Middle frontal gyrus (tissue), 1 donor: Measurements from ENCODE around the gene GRAMD4.

ENCODE experiments used
- DNase-seq: peaks from one replicate; pipeline ENCODE4 v3.0.0-alpha.2; 2015; ENCODE audit warnings: low spot score; ENCODE audit errors: extremely low spot score

The GRAMD4 gene

DNA sequence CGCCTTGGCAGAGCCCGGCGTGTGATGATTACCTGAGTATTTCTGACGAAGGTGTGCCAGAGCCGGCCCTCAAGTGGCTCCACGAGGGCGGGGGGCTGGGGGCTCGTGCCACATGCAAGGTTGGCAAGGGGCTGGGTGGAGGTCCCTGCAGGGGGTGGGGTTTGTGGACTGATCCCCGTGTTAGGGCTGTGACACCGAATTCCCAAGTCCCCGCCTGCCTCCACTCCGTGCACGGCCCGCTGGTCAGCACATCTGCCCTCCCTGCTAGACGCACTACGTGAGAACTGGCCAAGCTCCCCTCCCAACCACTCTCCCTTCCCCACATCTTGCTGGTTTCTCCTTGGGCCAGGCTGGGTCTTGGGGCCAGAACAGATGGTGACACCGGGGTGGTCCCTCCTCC, 34.2 kb downstream of the GRAMD4 start:
- no peak for DNase-seq

DNA sequence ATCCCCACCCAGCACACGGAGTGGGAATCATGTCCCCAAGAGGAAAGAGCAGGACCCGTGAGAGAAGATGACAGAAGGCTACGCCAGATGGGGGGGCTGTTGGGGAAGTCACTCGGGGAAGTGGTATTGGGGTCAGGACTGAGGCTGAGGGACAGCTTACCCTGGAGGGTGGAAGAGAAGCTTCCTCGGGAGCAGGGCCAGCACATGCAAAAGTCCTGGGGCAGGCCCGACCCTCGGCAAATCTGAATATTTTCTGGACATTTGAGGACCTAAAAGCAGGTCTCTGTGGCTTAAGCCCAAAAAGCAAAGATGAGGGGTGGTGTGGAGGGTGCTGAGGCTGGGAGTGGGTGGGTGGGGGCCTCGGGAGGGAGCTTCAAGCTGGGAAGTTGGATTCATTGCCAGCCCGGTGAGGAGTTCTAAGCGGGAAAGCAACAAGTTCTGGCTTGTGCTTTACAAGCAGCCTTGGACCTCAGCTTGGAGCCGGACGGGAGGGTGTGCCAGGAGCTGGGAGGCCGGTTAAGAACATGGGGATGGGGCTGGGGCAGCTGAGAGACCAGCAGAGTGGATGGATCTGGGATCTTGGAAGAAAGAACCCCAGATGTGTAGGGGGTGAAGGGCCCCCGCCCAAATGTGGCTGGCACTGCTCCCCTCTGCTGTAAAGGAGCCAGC, 34.9 kb downstream of the GRAMD4 start:
- no peak for DNase-seq

DNA sequence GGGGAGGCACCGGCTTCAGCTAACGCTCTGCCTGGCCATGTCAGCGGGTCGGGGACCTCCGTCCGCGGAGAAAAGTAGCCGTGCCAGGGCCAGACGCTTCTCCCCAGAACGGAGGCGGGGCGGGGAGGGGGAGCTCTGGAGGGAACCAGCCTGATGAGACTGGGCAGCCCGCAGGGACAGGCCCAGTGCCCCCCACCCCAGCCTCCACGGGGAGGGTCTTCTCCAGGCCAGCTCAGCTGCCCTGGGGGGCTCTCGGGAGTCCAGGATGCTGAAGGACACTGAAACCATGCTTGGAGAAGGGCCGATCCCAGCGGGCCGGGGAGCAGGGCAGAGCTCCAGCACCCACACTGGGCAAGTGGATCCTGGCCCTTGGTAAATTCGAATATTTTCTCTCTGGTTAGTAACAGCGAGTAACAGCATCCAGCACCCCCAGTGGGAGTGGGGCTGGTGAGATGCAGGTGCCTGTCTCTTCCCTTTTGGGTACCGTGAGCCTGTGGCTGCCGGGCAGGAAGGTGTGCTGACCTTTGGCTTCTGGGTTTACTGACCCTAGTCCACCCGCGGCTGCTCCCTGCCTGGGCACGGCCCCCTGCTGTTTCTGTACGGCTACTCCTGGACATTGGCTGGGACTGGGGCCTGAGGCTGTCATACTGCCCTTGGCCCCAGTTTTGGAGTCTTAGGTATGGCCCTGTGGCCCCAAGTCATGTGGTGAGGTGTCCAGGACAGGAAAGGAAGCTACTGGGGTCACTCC, 35.8 kb downstream of the GRAMD4 start:
- DNase-seq: no peak

DNA sequence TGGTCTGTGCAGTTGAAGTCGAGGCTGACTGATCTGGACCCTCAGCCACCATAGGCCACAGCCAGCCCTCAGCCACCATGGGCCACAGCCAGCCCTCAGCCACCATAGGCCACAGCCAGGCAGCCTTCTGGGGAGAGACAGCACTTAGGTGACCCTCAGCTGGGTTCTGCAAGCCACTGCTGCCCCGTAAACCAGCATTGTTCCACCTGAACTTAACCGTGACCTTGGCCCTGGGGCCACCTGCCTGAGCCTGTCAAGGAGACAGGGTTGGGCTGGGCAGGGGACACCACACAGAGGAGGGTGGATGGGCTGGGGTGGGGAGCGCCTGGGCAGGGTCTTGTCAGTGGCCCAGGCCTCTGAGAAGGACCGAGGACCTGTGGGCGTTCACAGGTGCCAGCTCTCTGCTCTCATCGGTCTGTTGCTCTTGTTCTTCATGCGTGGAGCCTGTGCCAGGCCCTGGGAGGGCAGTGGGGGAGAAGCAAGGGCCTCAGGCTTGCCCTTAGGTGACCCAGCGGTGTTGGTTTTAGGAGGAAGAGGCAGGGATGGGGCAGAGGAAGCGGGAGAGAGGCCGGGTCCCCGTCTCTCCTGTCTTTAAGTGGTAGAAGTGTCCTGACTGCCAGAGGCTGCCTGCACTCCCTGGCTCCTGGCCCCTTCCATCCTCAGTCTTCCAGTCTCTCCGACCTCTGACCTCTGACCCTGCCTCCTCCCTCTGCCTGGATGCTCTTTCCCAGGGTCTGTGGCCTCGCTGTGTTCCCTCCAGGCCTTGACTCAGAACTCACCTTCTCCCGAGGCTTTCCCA, 36.9 kb downstream of the GRAMD4 start:
- no peak for DNase-seq

DNA sequence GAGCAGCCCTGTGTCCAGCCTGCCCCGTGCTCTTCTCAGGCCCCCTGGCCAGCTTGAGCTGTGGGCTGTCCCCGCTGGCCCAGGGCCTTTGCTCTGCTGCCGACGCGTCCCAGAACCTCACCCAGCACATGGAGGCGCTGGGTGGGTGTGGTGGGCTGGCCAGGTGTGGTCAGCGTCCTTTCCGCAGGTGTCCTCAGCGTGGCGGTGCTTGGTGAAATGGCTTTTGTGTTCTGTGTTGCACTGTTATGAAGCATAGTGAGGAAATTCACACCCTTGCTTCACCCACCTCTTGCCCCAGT, 37.4 kb downstream of the GRAMD4 start:
- DNase-seq: no peak

DNA sequence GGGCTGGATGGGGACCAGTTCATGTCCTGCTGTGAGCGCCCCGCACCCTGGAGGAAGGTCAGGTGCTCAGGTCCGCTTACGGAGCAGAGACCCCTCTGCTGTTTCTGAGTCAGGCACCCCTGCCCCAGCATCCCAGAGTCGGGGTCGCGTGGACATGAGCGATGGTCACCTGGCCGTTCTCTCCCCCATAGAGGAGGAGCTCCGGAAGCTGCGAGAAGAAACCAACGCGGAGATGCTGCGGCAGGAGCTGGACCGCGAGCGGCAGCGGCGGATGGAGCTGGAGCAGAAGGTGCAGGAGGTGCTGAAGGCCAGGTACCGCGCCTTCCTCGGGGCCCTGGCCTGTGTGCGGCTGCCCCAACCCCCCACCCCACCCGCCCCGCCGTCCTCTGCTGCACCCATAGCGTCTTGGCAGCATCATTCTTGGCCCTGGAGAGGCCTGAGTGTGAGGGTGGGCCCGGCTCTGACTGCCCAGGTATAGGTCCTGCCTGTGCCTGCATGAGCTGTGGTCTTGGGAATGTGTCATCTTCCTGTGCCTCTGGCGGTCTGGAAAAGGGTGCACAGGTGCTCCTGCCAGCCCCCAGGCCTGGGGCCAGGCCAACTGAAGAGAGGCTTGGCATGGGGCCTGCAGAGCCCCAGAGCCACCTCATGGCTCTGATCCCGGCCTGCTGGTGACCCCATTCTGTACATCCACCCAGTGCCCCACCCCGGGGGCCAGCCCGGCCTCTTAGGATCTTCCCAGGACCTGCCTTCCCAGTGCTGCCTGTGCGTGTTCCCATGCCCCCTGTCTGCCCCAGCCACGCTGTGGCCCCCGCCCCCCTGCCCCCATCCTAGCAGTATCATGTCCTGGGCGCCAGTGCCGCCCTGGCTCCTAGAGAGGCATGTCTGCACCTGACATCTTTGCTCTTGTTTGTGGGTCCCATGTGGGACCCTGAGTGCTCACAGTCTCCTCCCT, 38.1 kb downstream of the GRAMD4 start:
- DNase-seq: no peak

DNA sequence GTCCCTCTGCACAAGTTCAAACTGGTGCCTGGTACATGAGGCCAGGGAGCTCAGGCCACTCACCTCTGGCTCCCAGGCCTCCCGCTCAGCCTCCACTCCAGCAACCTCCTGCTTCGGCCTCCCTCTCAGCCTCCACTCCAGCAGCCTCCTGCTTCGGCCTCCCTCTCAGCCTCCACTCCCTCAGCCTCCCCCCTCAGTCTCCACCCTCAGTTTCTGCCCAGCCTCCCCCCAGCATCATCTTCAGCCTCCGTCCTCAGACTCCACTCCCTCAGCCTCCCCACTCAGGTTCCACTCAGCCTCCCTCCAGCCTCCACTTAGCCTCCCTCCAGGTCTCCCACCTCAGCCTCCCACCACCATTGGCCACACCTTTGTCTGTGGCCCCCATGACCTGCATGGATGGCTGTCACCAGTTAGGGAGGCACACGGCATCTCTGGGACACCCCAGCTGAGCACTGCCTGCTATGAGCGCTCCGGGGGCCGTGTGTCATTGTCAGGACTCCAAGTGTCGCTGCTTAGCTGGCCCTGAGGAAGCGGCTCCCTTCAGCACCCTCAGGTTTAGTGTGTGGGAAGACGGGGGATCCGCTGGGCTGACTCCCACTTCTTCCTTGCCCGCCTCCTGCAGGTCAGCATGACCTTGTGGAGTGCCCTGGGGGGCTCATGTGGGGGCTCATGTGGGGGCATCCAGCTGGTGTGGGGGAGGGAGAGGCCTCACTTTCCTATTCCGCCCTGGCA, 39.0 kb downstream of the GRAMD4 start:
- DNase-seq: no peak

DNA sequence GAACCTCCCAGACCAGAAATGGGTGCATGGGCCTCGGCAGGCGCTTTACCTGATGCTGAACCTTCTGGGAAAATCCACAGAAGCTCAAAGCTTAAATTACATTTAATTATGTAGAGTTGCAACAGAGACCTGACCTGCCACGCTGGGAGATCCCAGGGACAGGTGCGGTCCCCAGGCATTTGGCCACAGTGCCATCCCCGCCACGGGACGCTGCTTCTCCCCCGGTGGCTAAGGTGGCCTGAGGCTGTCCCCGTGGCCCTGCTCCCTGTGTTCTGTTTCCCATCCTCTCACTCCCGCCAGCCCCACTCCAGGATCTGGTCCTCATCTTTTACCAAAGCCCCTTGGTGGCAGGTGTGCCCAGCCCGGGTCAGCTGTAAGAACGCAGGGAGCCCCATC, 39.6 kb downstream of the GRAMD4 start:
- DNase-seq: no peak

DNA sequence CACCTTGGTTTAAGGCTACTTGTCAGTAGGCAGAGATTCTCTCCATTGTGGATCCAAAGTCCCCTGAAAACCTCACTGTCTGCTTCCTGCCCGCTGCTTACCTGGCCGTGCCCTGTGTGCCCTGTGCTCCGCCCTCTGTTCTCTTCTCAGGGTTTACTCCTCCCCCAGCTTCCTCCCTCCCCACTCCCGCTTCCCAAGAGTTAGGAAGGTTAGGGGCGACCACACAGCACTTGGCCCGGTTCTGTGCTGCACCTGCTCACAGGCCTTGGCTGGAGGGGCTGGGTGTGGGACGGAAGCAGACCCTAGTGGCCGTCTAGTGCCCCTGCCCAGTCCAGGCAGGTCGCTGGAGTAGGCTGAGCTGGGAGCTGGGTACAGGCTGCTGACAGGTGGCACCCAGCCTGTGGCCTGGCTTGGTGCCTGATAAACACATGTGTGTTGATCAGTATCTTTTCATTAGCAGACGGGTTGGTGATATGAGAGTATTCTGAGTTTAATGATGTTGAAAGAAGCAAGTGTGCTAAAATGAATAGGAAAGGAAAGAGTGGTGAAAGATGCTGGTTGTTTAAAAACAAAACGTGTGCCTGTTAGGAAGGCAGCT, 40.5 kb downstream of the GRAMD4 start:
- DNase-seq: no peak

DNA sequence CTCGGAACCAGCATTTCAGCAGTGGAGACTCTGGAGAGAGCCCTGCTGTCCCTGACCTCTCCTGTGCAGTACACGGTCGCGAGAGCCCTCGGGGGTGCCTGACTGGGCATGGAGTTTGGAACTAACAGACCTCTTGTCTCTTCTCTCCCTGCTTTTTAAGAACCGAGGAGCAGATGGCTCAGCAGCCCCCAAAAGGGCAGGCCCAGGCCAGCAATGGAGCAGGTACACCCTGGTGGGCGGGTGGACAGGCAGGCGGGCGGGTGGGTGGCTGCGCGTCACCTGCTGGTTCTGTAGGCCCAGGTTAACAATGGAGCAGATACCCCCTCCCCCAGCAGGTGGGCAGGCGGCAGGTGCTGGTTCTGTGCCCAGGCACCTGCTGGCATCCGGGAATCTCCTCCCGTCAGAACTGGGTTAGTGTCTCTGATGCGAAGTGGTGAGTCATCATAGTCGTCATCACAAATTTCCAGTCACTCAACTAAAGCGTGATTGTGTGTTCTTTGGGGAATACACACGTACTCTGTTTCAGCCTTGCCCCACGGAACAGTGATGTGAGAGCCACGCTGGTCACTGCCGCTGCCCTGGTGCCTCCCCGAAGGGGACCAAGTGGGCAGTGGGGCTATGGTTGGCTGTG, 41.1 kb downstream of the GRAMD4 start:
- DNase-seq: peak; percentile 62

DNA sequence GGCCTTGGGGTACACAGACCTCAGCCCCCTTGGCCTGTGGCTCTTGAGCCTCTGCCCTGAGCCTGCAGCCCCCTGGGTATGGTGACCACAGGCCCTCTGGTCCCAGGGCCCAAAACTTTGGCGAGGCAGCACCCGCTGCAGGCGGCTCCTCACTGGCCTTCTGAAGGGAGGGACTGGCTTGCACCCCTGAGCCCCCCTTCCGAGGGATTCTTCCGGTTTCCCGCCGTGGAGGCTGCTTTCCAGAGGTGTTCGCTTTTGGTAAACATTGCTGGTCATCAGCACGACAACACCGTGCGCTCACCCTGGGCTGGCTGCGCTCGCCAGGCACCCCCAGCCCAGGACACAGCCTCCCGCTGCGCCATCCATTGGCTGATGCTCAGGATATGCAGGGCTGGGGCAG, 42.0 kb downstream of the GRAMD4 start:
- DNase-seq: no peak

DNA sequence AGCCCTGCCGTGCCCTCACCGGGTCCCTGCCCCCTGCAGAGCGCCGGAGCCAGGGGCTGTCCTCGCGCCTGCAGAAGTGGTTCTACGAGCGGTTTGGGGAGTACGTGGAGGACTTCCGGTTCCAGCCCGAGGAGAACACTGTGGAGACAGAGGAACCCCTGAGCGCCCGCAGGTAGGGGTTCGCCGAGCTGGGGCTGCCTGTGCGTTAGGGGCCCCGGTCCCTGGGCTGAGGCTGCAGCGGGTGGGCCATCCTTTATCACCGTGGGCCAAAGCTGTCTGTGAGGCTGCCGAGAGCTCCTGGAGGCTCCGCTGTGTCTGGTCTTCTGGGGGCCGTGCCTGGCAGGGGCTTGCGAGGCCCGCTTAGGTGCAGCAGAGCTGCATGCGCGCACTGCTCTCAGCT, 42.8 kb downstream of the GRAMD4 start:
- no peak for DNase-seq

DNA sequence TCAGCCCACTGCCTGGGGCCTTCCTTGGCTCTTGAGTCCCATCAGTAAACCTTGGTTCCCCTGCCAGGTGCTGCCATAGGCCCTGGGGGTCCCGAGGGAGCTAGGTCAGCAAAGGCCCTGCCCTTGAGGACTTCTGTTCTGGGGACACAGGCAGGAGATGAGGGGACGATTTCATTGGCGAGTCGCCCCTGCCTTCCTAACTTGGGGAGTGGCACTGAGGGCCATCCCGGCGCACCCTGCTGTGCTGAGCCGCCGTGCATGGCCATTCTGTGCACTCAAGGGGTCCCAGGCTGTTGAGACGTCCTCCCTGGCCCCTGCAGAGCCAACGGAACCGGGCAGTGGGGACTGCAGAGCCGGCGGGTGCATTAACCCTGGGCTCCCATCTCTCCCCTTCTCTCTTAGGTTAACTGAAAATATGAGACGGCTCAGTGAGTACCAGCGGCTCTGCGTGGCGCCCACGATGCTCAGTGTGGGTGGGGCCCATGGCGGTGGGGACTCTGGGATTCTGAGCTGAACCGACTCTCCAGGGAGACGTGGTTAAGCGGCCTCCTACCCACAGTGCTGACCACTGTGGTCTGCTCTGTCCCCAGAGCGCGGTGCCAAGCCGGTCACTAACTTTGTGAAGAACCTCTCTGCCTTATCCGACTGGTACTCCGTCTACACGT, 43.4 kb downstream of the GRAMD4 start:
- no peak for DNase-seq

DNA sequence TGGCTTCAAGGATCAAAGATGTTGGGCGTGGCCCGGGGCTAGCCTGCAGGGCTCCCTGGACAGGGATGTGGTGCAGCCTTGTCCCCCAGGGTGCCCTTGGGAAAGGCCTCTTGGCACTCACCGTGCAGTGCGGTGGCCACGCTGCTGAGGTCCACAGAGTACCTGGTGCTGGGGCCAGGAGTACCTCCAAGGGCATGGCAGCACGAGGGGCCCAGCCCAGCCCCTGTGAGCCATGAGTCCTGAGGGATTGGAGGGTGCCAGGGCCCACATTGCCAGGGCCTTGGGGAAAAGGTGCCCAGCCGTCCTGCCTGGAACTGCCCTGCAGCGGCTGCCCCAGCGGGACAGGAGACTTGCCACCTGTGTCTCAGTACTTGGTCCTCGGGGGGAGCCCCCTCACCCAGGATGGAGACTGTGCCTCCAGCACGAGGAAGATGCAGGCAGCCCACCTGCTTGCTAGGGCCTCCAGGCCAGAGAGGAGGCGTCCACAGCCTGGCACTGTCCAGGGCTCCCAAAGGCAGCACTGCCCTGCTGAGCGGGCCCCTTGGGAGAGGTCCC, 44.2 kb downstream of the GRAMD4 start:
- no peak for DNase-seq

DNA sequence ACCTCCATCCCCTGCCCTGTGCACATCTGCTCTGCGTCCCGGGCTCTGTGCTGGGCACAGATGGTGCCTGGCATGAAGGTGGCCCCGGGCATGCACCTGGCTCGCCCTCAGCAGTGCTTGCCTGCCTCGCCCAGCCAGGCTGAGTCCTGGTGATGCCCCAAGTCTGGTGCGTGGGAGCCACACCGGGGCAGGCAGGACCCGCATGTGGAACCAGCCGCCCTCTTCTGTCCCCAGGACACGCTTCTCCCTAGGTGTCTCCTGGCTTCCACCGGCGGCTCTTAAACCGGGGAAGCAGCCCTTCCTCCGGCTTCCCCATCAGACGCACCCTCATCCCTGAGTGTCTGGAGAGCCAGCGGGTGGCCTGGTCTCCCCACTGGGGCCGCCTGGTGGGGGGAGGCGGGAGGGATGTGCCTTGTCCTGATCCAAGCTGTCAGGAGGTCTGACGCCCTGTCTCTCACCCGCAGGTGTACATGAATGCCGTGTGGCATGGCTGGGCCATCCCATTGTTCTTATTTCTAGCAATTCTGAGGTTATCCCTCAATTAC, 45.0 kb downstream of the GRAMD4 start:
- no peak for DNase-seq

DNA sequence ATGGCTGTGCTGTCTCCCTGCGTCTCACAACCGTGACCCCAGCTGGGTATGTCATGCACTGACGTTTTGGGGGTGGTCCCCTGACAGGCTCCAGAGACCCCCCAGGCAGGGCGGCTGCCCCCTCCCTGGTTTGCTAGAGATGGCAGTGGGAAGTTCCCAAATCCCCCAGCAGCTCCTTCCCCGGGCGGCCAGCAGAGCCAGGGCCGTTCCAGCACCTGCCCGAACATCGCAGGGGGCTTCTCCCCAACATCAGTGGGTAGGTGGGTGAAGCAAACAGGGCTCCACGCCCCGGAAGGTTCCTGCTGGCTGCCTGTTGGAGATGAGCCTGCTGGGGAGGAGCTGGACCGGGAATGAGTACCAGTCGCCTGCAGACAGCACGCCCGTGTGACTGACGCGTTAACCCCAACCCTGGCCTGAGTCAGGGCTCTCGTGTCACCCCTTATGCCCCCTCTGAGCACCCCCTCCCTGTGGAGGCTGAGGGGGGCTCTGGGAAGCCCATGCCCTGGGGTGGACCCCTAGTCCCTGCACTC, 45.6 kb downstream of the GRAMD4 start:
- DNase-seq: no peak

DNA sequence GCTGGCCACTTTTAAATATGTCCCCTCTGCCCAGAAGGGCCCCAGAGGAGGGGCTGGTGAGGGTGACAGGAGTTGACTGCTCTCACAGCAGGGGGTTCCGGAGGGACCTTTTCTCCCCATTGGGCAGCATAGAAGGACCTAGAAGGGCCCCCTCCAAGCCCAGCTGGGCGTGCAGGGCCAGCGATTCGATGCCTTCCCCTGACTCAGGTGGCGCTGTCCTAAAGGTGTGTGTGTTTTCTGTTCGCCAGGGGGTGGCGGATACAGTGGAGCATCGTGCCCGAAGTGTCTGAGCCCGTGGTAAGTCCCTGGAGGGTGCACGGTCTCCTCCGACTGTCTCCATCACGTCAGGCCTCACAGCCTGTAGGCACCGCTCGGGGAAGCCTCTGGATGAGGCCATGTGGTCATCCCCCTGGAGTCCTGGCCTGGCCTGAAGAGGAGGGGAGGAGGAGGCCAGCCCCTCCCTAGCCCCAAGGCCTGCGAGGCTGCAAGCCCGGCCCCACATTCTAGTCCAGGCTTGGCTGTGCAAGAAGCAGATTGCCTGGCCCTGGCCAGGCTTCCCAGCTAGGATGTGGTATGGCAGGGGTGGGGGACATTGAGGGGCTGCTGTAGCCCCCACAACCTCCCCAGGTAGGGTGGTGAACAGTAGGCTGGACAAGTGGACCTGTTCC, 46.5 kb downstream of the GRAMD4 start:
- no peak for DNase-seq

DNA sequence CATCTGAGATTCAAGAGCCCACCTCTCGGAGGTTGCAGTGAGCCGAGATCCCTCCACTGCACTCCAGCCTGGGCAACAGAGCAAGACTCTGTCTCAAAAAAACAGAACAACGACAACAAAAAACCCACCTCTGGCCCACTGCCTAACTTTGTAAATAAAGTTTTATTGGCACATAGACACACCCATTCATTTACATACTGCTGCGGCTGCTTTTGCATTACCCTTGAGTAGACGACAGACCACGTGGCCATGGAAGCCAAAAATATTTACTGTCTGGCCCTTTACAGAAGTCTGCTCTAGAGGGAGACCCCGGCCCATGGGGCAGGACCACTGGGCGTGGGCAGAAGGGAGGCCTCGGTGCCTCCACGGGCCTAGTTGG, 47.0 kb downstream of the GRAMD4 start:
- DNase-seq: no peak
